ENCODE results near the gene USP34. TPM values are rescaled to one million over a fixed set of nuclear protein-coding genes. Genes with fewer than 3 reads are reported as not detected.
"Not testable (repeated sequence)": the region's sequence is repeated elsewhere in the genome, so short reads cannot be mapped to it uniquely, and the experiment has no call there.

Gene USP34
- total RNA-seq, 4 donors from 2014 or later = 124 to 147 (median 135) TPM

GRCh38 chr2:61176755-61177726 is 293.8 kb downstream of the USP34 start:
- ATAC-seq (ENCODE audit: low FRiP score) (peak; percentile 84), DNase-seq (ENCODE audit: low spot score) (peak; percentile 61)
- no peak for TF ChIP-seq CTCF (IDR thresholded peaks at IDR 0.05)

- DNase-seq (ENCODE audit: low spot score) (no peak), ATAC-seq (ENCODE audit: low FRiP score) (no peak)
- TF ChIP-seq CTCF (IDR thresholded peaks at IDR 0.05) = no peak
Measured at GRCh38 chr2:61175036-61175435, 295.9 kb downstream of the USP34 start.

DNA sequence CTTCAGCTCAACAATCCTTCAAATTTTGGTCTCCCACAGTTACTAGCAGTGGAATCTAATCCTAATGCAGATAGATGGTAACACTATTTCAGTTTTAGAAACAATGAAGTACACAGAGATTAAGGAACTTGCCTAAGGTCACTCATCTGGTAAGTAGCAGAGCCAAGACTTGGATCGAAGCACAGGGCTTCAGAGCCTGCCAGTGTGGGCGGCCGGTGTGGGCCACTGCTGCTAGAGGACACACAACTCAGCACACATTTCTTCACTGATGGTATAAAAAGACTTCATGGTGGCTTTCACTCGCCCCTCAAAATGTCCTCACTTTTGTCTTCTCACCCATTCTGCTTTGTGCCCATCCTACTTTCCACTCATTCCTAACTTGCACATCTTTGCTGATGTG is 297.8 kb downstream of the USP34 start:
- no peak for ATAC-seq (ENCODE audit: low FRiP score)
- TF ChIP-seq CTCF (IDR thresholded peaks at IDR 0.05) = no peak

GRCh38 chr2:61172671-61173070 is 298.2 kb downstream of the USP34 start:
- no peak for TF ChIP-seq CTCF (IDR thresholded peaks at IDR 0.05)
- ATAC-seq (ENCODE audit: low FRiP score) (no peak), DNase-seq (ENCODE audit: low spot score) (no peak)

More for the DNA sequence above, 297.8 kb downstream of the USP34 start:
- DNase-seq (ENCODE audit: low spot score) = no peak

GRCh38 chr2:61167579-61167978 is 303.3 kb downstream of the USP34 start:
- no peak for ATAC-seq (ENCODE audit: low FRiP score)
- DNase-seq (ENCODE audit: low spot score) = no peak
- no peak for TF ChIP-seq CTCF (IDR thresholded peaks at IDR 0.05)

GRCh38 chr2:61165946-61166345 is 304.9 kb downstream of the USP34 start:
- TF ChIP-seq CTCF (IDR thresholded peaks at IDR 0.05) = no peak
- no peak for DNase-seq (ENCODE audit: low spot score)
- no peak for ATAC-seq (ENCODE audit: low FRiP score)

DNA sequence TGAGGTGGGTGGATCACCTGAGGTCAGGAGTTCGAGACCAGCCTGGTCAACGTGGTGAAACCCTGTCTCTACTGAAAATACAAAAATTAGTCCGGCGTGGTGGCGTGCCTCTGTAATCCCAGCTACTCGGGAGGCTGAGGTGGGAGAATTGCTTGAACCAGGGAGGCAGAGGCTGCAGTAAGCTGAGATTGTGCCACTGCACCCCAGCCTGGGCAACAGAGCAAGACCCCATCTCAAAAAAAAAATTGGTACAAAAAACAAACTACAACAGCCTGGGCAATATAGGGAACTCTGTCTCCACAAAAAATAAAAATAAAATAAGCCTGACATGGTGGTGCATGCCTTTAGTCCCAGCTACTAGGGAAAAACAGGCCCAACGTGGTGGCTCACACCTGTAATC is 305.8 kb downstream of the USP34 start:
- DNase-seq (ENCODE audit: low spot score); ATAC-seq (ENCODE audit: low FRiP score): not testable (repeated sequence)
